ENCODE data around the gene GSTT4. TPM values are rescaled to one million over a fixed set of nuclear protein-coding genes. Genes with fewer than 3 reads are reported as not detected.
"Not testable (repeated sequence)": the region's sequence is repeated elsewhere in the genome, so short reads cannot be mapped to it uniquely, and the experiment has no call there.

The GSTT4 gene
- not detected for polyA plus RNA-seq (2013, experiment 1 of 2)
- polyA plus RNA-seq (2013, experiment 2 of 2) = not detected

GRCh38 chr22:24005201-24005600 is at the start of gene GSTT4:
TSS of gene GSTT4 (minus strand) at chr22:24005453. CDS start at chr22:24005356, 97 bp downstream.
- 88% methylated on average over 6 of the region's 6 CpGs for WGBS
- no peak within 1 kb of the TSS for H3K9ac ChIP-seq (ENCODE audit: low read depth, low read length)

GRCh38 chr22:24054356-24054755 is 49.1 kb upstream of the GSTT4 start:
- H3K9ac ChIP-seq (ENCODE audit: low read depth, low read length) = no peak overlapping the region
- no peak overlapping the region for H3K27ac ChIP-seq (ENCODE audit: low read depth, low read length)
- H3K4me1 ChIP-seq (ENCODE audit: insufficient read depth, low read length) = no peaks in the 10 kb centered on the region
- H3K9me3 ChIP-seq (ENCODE audit: insufficient read depth, low read depth, low read length) = no peaks in the 10 kb centered on the region
- H3K36me3 ChIP-seq (ENCODE audit: insufficient read depth, low read length) = peaks cover 86% of the 10 kb centered on the region
- no peaks in the 10 kb centered on the region for H3K27me3 ChIP-seq (ENCODE audit: insufficient read depth, low read length)
- H3K4me3 ChIP-seq (ENCODE audit: low read length) = no peak overlapping the region
- 87% methylated on average over 3 of the region's 3 CpGs for WGBS

More at GRCh38 chr22:24005201-24005600, at the start of gene GSTT4:
- Histone ChIP-seq H3K36me3 (ENCODE audit: insufficient read depth, low read length) (no peaks in the 10 kb centered on the region), H3K9me3 (ENCODE audit: insufficient read depth, low read depth, low read length) (no peaks in the 10 kb centered on the region; the same call in 1 of the 2 replicates), H3K4me3 (ENCODE audit: low read length) (no peak within 1 kb of the TSS), H3K27me3 (ENCODE audit: insufficient read depth, low read length) (no peaks in the 10 kb centered on the region), H3K4me1 (ENCODE audit: insufficient read depth, low read length) (peaks cover 6% of the 10 kb centered on the region), H3K27ac (ENCODE audit: low read depth, low read length) (no peak within 1 kb of the TSS)

- WGBS = 95% methylated on average over 10 of the region's 10 CpGs
- H3K27me3 ChIP-seq (ENCODE audit: insufficient read depth, low read length) = no peaks in the 10 kb centered on the region
- no peaks in the 10 kb centered on the region for H3K4me1 ChIP-seq (ENCODE audit: insufficient read depth, low read length)
- no peaks in the 10 kb centered on the region for H3K9me3 ChIP-seq (ENCODE audit: insufficient read depth, low read depth, low read length)
- H3K27ac ChIP-seq (ENCODE audit: low read depth, low read length) = no peak overlapping the region
- H3K4me3 ChIP-seq (ENCODE audit: low read length) = no peak overlapping the region
- no peak overlapping the region for H3K9ac ChIP-seq (ENCODE audit: low read depth, low read length)
- H3K36me3 ChIP-seq (ENCODE audit: insufficient read depth, low read length) = peaks cover 86% of the 10 kb centered on the region
Measured at GRCh38 chr22:24053481-24054226, 48.4 kb upstream of the GSTT4 start.

- no peaks in the 10 kb centered on the region for H3K9me3 ChIP-seq (ENCODE audit: insufficient read depth, low read depth, low read length)
- H3K9ac ChIP-seq (ENCODE audit: low read depth, low read length) = no peak overlapping the region
- peaks cover 87% of the 10 kb centered on the region for H3K36me3 ChIP-seq (ENCODE audit: insufficient read depth, low read length)
- H3K4me3 ChIP-seq (ENCODE audit: low read length) = no peak overlapping the region
- H3K27ac ChIP-seq (ENCODE audit: low read depth, low read length) = no peak overlapping the region
- 97% methylated on average over 4 of the region's 4 CpGs for WGBS
- no peaks in the 10 kb centered on the region for H3K27me3 ChIP-seq (ENCODE audit: insufficient read depth, low read length)
- H3K4me1 ChIP-seq (ENCODE audit: insufficient read depth, low read length) = no peaks in the 10 kb centered on the region
Measured at GRCh38 chr22:24051568-24051967, 46.3 kb upstream of the GSTT4 start.

GRCh38 chr22:24051028-24051427 is 45.8 kb upstream of the GSTT4 start:
- Histone ChIP-seq H3K27me3 (ENCODE audit: insufficient read depth, low read length) (no peaks in the 10 kb centered on the region), H3K27ac (ENCODE audit: low read depth, low read length) (no peak overlapping the region), H3K36me3 (ENCODE audit: insufficient read depth, low read length) (peaks cover 86% of the 10 kb centered on the region), H3K9me3 (ENCODE audit: insufficient read depth, low read depth, low read length) (no peaks in the 10 kb centered on the region), H3K4me3 (ENCODE audit: low read length) (no peak overlapping the region), H3K4me1 (ENCODE audit: insufficient read depth, low read length) (no peaks in the 10 kb centered on the region), H3K9ac (ENCODE audit: low read depth, low read length) (no peak overlapping the region)
- WGBS = 91% methylated on average over 5 of the region's 5 CpGs

- Histone ChIP-seq H3K4me3 (ENCODE audit: low read length) (no peak overlapping the region), H3K27ac (ENCODE audit: low read depth, low read length) (no peak overlapping the region), H3K9ac (ENCODE audit: low read depth, low read length) (no peak overlapping the region), H3K4me1 (ENCODE audit: insufficient read depth, low read length) (no peaks in the 10 kb centered on the region), H3K9me3 (ENCODE audit: insufficient read depth, low read depth, low read length) (no peaks in the 10 kb centered on the region), H3K36me3 (ENCODE audit: insufficient read depth, low read length) (peaks cover 85% of the 10 kb centered on the region), H3K27me3 (ENCODE audit: insufficient read depth, low read length) (no peaks in the 10 kb centered on the region)
- 94% methylated on average over 2 of the region's 2 CpGs for WGBS
Measured at GRCh38 chr22:24049978-24050377, 44.7 kb upstream of the GSTT4 start.

GRCh38 chr22:24049211-24049610 is 44.0 kb upstream of the GSTT4 start:
- Histone ChIP-seq H3K9me3 (ENCODE audit: insufficient read depth, low read depth, low read length) (no peaks in the 10 kb centered on the region), H3K27me3 (ENCODE audit: insufficient read depth, low read length) (no peaks in the 10 kb centered on the region), H3K4me1 (ENCODE audit: insufficient read depth, low read length) (no peaks in the 10 kb centered on the region), H3K36me3 (ENCODE audit: insufficient read depth, low read length) (peaks cover 78% of the 10 kb centered on the region), H3K4me3 (ENCODE audit: low read length) (no peak overlapping the region), H3K9ac (ENCODE audit: low read depth, low read length) (no peak overlapping the region), H3K27ac (ENCODE audit: low read depth, low read length) (no peak overlapping the region)
- 95% methylated on average over 5 of the region's 5 CpGs for WGBS

GRCh38 chr22:24046024-24046423 is 40.8 kb upstream of the GSTT4 start:
- 93% methylated on average over 4 of the region's 5 CpGs for WGBS

GRCh38 chr22:24043958-24044357 is 38.7 kb upstream of the GSTT4 start:
- H3K4me3 ChIP-seq (ENCODE audit: low read length) = no peak overlapping the region
- no peaks in the 10 kb centered on the region for H3K9me3 ChIP-seq (ENCODE audit: insufficient read depth, low read depth, low read length)
- WGBS = 97% methylated on average over 4 of the region's 4 CpGs
- H3K36me3 ChIP-seq (ENCODE audit: insufficient read depth, low read length) = peaks cover 84% of the 10 kb centered on the region
- H3K9ac ChIP-seq (ENCODE audit: low read depth, low read length) = no peak overlapping the region
- H3K27ac ChIP-seq (ENCODE audit: low read depth, low read length) = no peak overlapping the region
- H3K27me3 ChIP-seq (ENCODE audit: insufficient read depth, low read length) = no peaks in the 10 kb centered on the region
- no peaks in the 10 kb centered on the region for H3K4me1 ChIP-seq (ENCODE audit: insufficient read depth, low read length)

More at GRCh38 chr22:24046024-24046423, 40.8 kb upstream of the GSTT4 start:
- Histone ChIP-seq H3K36me3 (ENCODE audit: insufficient read depth, low read length) (peaks cover 84% of the 10 kb centered on the region), H3K9me3 (ENCODE audit: insufficient read depth, low read depth, low read length) (no peaks in the 10 kb centered on the region), H3K27me3 (ENCODE audit: insufficient read depth, low read length) (no peaks in the 10 kb centered on the region), H3K27ac (ENCODE audit: low read depth, low read length) (no peak overlapping the region), H3K9ac (ENCODE audit: low read depth, low read length) (no peak overlapping the region), H3K4me3 (ENCODE audit: low read length) (no peak overlapping the region), H3K4me1 (ENCODE audit: insufficient read depth, low read length) (no peaks in the 10 kb centered on the region)

GRCh38 chr22:24043465-24043864 is 38.2 kb upstream of the GSTT4 start:
- H3K4me3 ChIP-seq (ENCODE audit: low read length); H3K9ac ChIP-seq (ENCODE audit: low read depth, low read length); H3K27me3 ChIP-seq (ENCODE audit: insufficient read depth, low read length); H3K27ac ChIP-seq (ENCODE audit: low read depth, low read length); H3K9me3 ChIP-seq (ENCODE audit: insufficient read depth, low read depth, low read length); H3K4me1 ChIP-seq (ENCODE audit: insufficient read depth, low read length): not testable (repeated sequence)
- peaks cover 84% of the 10 kb centered on the region for H3K36me3 ChIP-seq (ENCODE audit: insufficient read depth, low read length)
- whole genome bisulfite sequencing = 88% methylated on average over 5 of the region's 5 CpGs

GRCh38 chr22:24040946-24041345 is 35.7 kb upstream of the GSTT4 start:
- no peak overlapping the region for H3K9ac ChIP-seq (ENCODE audit: low read depth, low read length)
- no peaks in the 10 kb centered on the region for H3K9me3 ChIP-seq (ENCODE audit: insufficient read depth, low read depth, low read length)
- H3K4me3 ChIP-seq (ENCODE audit: low read length) = no peak overlapping the region
- WGBS = 95% methylated on average over 4 of the region's 4 CpGs
- peaks cover 82% of the 10 kb centered on the region for H3K36me3 ChIP-seq (ENCODE audit: insufficient read depth, low read length)
- no peak overlapping the region for H3K27ac ChIP-seq (ENCODE audit: low read depth, low read length)
- H3K27me3 ChIP-seq (ENCODE audit: insufficient read depth, low read length) = no peaks in the 10 kb centered on the region
- no peaks in the 10 kb centered on the region for H3K4me1 ChIP-seq (ENCODE audit: insufficient read depth, low read length)
